Neural cell (in vitro differentiated cells): ENCODE measurements around the gene CFB. TPM values are rescaled to one million over a fixed set of nuclear protein-coding genes. Genes with fewer than 3 reads are reported as not detected.
"Not testable (repeated sequence)": the region's sequence is repeated elsewhere in the genome, so short reads cannot be mapped to it uniquely, and the experiment has no call there.

Source experiments
- H2AFZ ChIP-seq: fragments of 200-600, 300-800 bp; sonication (generic), shearing (Covaris generic); 2 replicates; pipeline ENCODE4 v1.6.0; 2014; ENCODE audit warnings: low read depth, mild to moderate bottlenecking, antibody characterized with exemption, low read length, moderate library complexity
- H3F3A ChIP-seq: fragments of 200-600 bp; shearing (Covaris generic); 2 replicates; pipeline ENCODE4 v1.6.1; 2016; ENCODE audit warnings: mild to moderate bottlenecking, moderate library complexity, mixed read lengths, antibody characterized with exemption, low read length; ENCODE audit not compliant: insufficient read depth, poor library complexity, severe bottlenecking
- H3K27ac ChIP-seq: fragments of 200-600, 300-800 bp; sonication (generic), shearing (Covaris generic); 2 replicates; pipeline ENCODE4 v1.5.1; 2014; ENCODE audit warnings: mild to moderate bottlenecking, low read length, moderate library complexity
- H3K27me3 ChIP-seq: fragments of 300-800, 200-600 bp; sonication (generic), shearing (Covaris generic); 2 replicates; pipeline ENCODE4 v1.6.0; 2014; ENCODE audit warnings: mild to moderate bottlenecking, low read depth, low read length, moderate library complexity; ENCODE audit not compliant: insufficient read depth
- H3K36me3 ChIP-seq: fragments of 300-800, 200-600 bp; sonication (generic), shearing (Covaris generic); 2 replicates; pipeline ENCODE4 v1.5.1; 2014; ENCODE audit warnings: mild to moderate bottlenecking, antibody characterized with exemption, low read length, moderate library complexity; ENCODE audit not compliant: insufficient read depth
- H3K4me2 ChIP-seq: fragments of 300-800, 200-600 bp; sonication (generic), shearing (Covaris generic); 2 replicates; pipeline ENCODE4 v1.6.0; 2014; ENCODE audit warnings: mild to moderate bottlenecking, low read length
- H3K4me3 ChIP-seq: fragments of 300-800, 200-600 bp; sonication (generic), shearing (Covaris generic); 2 replicates; pipeline ENCODE4 v1.5.1; 2014; ENCODE audit warnings: mild to moderate bottlenecking, low read length, moderate library complexity
- H3K79me2 ChIP-seq: fragments of 200-600 bp; shearing (Covaris generic); replicated peaks from 2 replicates; pipeline ENCODE4 v1.6.0; 2014; ENCODE audit warnings: mild to moderate bottlenecking, low read length, moderate library complexity; ENCODE audit not compliant: insufficient read depth
- H3K9ac ChIP-seq: fragments of 300-800, 200-600 bp; sonication (generic), shearing (Covaris generic); 2 replicates; pipeline ENCODE4 v1.6.1; 2016; ENCODE audit warnings: mild to moderate bottlenecking, low read length, mixed read lengths
- H3K9me2 ChIP-seq: fragments of 200-600 bp; shearing (Covaris generic); 2 replicates; pipeline ENCODE4 v1.6.1; 2016; ENCODE audit warnings: mild to moderate bottlenecking, low read length, mixed read lengths; ENCODE audit not compliant: insufficient read depth
- H3K9me3 ChIP-seq: fragments of 200-600, 300-800 bp; sonication (generic), shearing (Covaris generic); 2 replicates; pipeline ENCODE4 v1.6.1; 2016; ENCODE audit warnings: mild to moderate bottlenecking, mixed run types, low read length, moderate library complexity, mixed read lengths
- H4K20me1 ChIP-seq: fragments of 200-600 bp; shearing (Covaris generic); 2 replicates; pipeline ENCODE4 v1.6.1; 2016; ENCODE audit warnings: mild to moderate bottlenecking, mixed run types; ENCODE audit not compliant: insufficient read depth
- EP300 ChIP-seq: fragments of 450-650 bp; conservative IDR thresholded peaks from 2 replicates; pipeline ENCODE4 v1.6.1; 2014; ENCODE audit warnings: antibody characterized with exemption, mild to moderate bottlenecking, moderate library complexity; ENCODE audit not compliant: poor library complexity, severe bottlenecking
- EZH2 ChIP-seq: fragments of 200-600, 300-800 bp; shearing (Covaris generic), sonication (generic); IDR thresholded peaks from 2 replicates; pipeline ENCODE4 v1.6.1; 2014; ENCODE audit warnings: antibody characterized with exemption, low read length, borderline replicate concordance, mild to moderate bottlenecking; ENCODE audit not compliant: insufficient read depth, poor library complexity, severe bottlenecking
- MXI1 ChIP-seq: fragments of 450-650 bp; conservative IDR thresholded peaks from 2 replicates; pipeline ENCODE4 v1.6.1; 2014; ENCODE audit warnings: antibody characterized with exemption, mild to moderate bottlenecking; ENCODE audit not compliant: poor library complexity, severe bottlenecking
- POLR2AphosphoS5 ChIP-seq: IDR thresholded peaks from 2 replicates; pipeline ENCODE4 v1.6.1; 2012
- RAD21 ChIP-seq: fragments of 450-650 bp; conservative IDR thresholded peaks from 2 replicates; pipeline ENCODE4 v1.6.1; 2014; ENCODE audit warnings: antibody characterized with exemption, mild to moderate bottlenecking, moderate library complexity
- SMC3 ChIP-seq: fragments of 450-650 bp; conservative IDR thresholded peaks from 2 replicates; pipeline ENCODE4 v1.6.1; 2014; ENCODE audit warnings: antibody characterized with exemption, mild to moderate bottlenecking, moderate library complexity; ENCODE audit not compliant: poor library complexity
- TAF1 ChIP-seq: IDR thresholded peaks from 2 replicates; pipeline ENCODE4 v1.6.1; 2012; ENCODE audit warnings: low read depth
- polyA plus RNA-seq: library from polyadenylated mRNA; depleted of rRNA; stranded (reverse); fragments of >200 nt; gene quantifications from 2 replicates; pipeline ENCODE4 v1.2.3, GENCODE V29; 2014
- TF ChIP-seq, protein P1 (sequence below): IDR thresholded peaks from 2 replicates; pipeline ENCODE4 v1.6.1; 2012; ENCODE audit warnings: borderline replicate concordance
- TF ChIP-seq, protein P2 (sequence below): fragments of 450-650 bp; IDR thresholded peaks from 2 replicates; pipeline ENCODE4 v1.5.1; 2014; ENCODE audit warnings: antibody characterized with exemption, mild to moderate bottlenecking, moderate library complexity; ENCODE audit not compliant: poor library complexity, severe bottlenecking

Gene CFB
- polyA plus RNA-seq, 1 donor from 2014 or later: 0.97 TPM

DNA sequence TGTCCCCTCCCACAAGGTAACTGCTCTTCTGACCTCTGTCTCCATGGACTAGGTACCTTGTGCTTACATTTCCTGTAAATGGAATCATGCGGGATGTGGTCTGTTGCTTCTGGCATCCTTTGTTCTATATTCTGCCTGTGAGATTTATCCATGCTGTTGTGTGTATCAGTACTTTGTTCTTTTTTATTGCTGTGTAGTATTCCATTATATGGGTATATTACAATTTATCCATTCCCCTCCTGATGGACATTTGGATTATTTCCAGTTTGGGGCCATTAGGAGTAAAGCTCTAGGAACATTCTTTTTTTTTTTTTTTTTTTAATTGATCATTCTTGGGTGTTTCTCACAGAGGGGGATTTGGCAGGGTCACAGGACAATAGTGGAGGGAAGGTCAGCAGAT, 14.9 kb upstream of the CFB start:
- Histone ChIP-seq H4K20me1 (no peaks in the 10 kb centered on the region), H3K9ac (no peak overlapping the region), H3K9me2 (no peaks in the 10 kb centered on the region), H3K79me2 (no peaks in the 10 kb centered on the region), H3K36me3 (no peaks in the 10 kb centered on the region), H2AFZ (no peak overlapping the region), H3F3A (no peaks in the 10 kb centered on the region), H3K27me3 (no peaks in the 10 kb centered on the region), H3K27ac (no peak overlapping the region), H3K4me2 (no peak overlapping the region), H3K4me3 (no peak overlapping the region), H3K9me3 (no peaks in the 10 kb centered on the region)
- TF ChIP-seq EZH2: no peak
- TF ChIP-seq, protein P1, sequence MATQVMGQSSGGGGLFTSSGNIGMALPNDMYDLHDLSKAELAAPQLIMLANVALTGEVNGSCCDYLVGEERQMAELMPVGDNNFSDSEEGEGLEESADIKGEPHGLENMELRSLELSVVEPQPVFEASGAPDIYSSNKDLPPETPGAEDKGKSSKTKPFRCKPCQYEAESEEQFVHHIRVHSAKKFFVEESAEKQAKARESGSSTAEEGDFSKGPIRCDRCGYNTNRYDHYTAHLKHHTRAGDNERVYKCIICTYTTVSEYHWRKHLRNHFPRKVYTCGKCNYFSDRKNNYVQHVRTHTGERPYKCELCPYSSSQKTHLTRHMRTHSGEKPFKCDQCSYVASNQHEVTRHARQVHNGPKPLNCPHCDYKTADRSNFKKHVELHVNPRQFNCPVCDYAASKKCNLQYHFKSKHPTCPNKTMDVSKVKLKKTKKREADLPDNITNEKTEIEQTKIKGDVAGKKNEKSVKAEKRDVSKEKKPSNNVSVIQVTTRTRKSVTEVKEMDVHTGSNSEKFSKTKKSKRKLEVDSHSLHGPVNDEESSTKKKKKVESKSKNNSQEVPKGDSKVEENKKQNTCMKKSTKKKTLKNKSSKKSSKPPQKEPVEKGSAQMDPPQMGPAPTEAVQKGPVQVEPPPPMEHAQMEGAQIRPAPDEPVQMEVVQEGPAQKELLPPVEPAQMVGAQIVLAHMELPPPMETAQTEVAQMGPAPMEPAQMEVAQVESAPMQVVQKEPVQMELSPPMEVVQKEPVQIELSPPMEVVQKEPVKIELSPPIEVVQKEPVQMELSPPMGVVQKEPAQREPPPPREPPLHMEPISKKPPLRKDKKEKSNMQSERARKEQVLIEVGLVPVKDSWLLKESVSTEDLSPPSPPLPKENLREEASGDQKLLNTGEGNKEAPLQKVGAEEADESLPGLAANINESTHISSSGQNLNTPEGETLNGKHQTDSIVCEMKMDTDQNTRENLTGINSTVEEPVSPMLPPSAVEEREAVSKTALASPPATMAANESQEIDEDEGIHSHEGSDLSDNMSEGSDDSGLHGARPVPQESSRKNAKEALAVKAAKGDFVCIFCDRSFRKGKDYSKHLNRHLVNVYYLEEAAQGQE: no peak
- TF ChIP-seq, protein P2, sequence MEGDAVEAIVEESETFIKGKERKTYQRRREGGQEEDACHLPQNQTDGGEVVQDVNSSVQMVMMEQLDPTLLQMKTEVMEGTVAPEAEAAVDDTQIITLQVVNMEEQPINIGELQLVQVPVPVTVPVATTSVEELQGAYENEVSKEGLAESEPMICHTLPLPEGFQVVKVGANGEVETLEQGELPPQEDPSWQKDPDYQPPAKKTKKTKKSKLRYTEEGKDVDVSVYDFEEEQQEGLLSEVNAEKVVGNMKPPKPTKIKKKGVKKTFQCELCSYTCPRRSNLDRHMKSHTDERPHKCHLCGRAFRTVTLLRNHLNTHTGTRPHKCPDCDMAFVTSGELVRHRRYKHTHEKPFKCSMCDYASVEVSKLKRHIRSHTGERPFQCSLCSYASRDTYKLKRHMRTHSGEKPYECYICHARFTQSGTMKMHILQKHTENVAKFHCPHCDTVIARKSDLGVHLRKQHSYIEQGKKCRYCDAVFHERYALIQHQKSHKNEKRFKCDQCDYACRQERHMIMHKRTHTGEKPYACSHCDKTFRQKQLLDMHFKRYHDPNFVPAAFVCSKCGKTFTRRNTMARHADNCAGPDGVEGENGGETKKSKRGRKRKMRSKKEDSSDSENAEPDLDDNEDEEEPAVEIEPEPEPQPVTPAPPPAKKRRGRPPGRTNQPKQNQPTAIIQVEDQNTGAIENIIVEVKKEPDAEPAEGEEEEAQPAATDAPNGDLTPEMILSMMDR: no peak
- TF ChIP-seq TAF1: no peak
- no peak for TF ChIP-seq MXI1
- no peak for TF ChIP-seq POLR2AphosphoS5
- no peak for TF ChIP-seq SMC3
- no peak for TF ChIP-seq EP300
- no peak for TF ChIP-seq RAD21

DNA sequence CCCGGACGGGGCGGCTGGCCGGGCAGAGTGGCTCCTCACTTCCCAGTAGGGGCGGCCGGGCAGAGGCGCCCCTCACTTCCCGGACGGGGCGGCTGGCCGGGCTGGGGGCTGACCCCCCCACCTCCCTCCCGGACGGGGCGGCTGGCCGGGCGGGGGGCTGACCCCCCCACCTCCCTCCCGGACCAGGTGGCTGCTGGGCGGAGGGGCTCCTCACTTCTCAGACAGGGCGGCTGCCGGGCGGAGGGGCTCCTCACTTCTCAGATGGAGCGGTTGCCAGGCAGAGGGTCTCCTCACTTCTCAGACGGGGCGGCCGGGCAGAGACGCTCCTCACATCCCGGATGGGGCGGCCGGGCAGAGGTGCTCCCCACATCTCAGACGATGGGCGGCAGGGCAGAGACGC, 13.8 kb upstream of the CFB start:
- H3K27ac ChIP-seq, H3K9me2 ChIP-seq, H2AFZ ChIP-seq, H3K9ac ChIP-seq, H4K20me1 ChIP-seq, H3K4me2 ChIP-seq, H3F3A ChIP-seq, H3K79me2 ChIP-seq, H3K4me3 ChIP-seq, H3K36me3 ChIP-seq, H3K27me3 ChIP-seq, H3K9me3 ChIP-seq: not testable (repeated sequence)

DNA sequence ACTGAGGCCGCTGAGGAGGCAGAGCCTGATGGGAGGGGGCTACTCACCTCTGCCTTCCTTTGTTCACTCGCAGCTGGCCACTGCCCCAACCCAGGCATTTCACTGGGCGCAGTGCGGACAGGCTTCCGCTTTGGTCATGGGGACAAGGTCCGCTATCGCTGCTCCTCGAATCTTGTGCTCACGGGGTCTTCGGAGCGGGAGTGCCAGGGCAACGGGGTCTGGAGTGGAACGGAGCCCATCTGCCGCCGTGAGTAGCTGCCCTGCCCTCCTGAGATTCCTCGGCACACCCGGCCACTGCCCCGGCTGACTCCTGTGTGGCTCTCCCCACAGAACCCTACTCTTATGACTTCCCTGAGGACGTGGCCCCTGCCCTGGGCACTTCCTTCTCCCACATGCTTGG, 12.4 kb upstream of the CFB start:
- Histone ChIP-seq H3K4me2 (no peak overlapping the region), H3K9me2 (no peaks in the 10 kb centered on the region), H3K27ac (no peak overlapping the region), H3K9ac (no peak overlapping the region), H3F3A (no peaks in the 10 kb centered on the region), H3K9me3 (no peaks in the 10 kb centered on the region), H3K36me3 (no peaks in the 10 kb centered on the region), H2AFZ (no peak overlapping the region), H3K4me3 (no peak overlapping the region), H3K27me3 (no peaks in the 10 kb centered on the region), H3K79me2 (no peaks in the 10 kb centered on the region), H4K20me1 (no peaks in the 10 kb centered on the region)
- no peak for TF ChIP-seq TAF1
- TF ChIP-seq EZH2: no peak
